Activated CD8-positive, alpha-beta T cell treated with anti-CD3 and anti-CD28 coated beads for 36 hours (primary cell): Measurements from ENCODE around the gene BCL2L11. TPM values are rescaled to one million over a fixed set of nuclear protein-coding genes. Genes with fewer than 3 reads are reported as not detected.

Experiments used
- ATAC-seq: fragments of 200-7000 bp; cut with Tn5 transposase; one replicate; pipeline ENCODE4 v1.10.0; 2021; ENCODE audit warnings: mild to moderate bottlenecking, moderate library complexity
- CTCF ChIA-PET: fragments of 350-600 bp; sonication (Branson Sonifier 250); formaldehyde crosslinking; loops from one replicate; lab custom pipeline; 2021; ENCODE audit warnings: antibody characterized with exemption; lab: Charles Lee
- POLR2A ChIA-PET: fragments of 350-600 bp; sonication (Branson Sonifier 250); formaldehyde crosslinking; loops from one replicate; lab custom pipeline; 2021; ENCODE audit warnings: antibody characterized with exemption; lab: Charles Lee
- DNase-seq: peaks from one replicate; pipeline ENCODE4 v3.0.0-alpha.2; 2020
- H3K27ac Mint-ChIP-seq: one replicate; pipeline ENCODE4 v1.8.0; 2021; ENCODE audit warnings: mild to moderate bottlenecking, mixed read lengths
- H3K27me3 Mint-ChIP-seq: one replicate; pipeline ENCODE4 v1.8.0; 2021; ENCODE audit warnings: mixed read lengths
- H3K36me3 Mint-ChIP-seq: one replicate; pipeline ENCODE4 v1.8.0; 2021; ENCODE audit warnings: low read depth, mixed read lengths
- H3K4me1 Mint-ChIP-seq: one replicate; pipeline ENCODE4 v1.8.0; 2021; ENCODE audit warnings: low read depth, mixed read lengths
- H3K4me3 Mint-ChIP-seq: one replicate; pipeline ENCODE4 v1.8.0; 2021; ENCODE audit warnings: mild to moderate bottlenecking, moderate library complexity, mixed read lengths
- H3K9me3 Mint-ChIP-seq: one replicate; pipeline ENCODE4 v1.8.0; 2021; ENCODE audit warnings: mixed read lengths
- CTCF ChIP-seq: fragments of 200-600 bp; IDR thresholded peaks from one replicate; pipeline ENCODE4 v1.8.0; 2022; ENCODE audit warnings: antibody characterized with exemption, mild to moderate bottlenecking
- intact Hi-C: fragments of 100-400 bp; cut with micrococcal nuclease; formaldehyde crosslinking; loops from one replicate; pipeline ENCODE4 v1.10.0; 2022
- total RNA-seq, 2 experiments: library from RNA; stranded (reverse); gene quantifications; one replicate each; pipeline ENCODE4 v1.2.3, GENCODE V29; 2021

BCL2L11 gene
- total RNA-seq, 2 experiments from 2014 or later = 19.8 to 22.6 TPM

- CTCF ChIA-PET = interaction anchor here (1.0 to 1.8 kb wide), 3 partner anchors 10 to 290 kb away, joined by 3 to 4 read pairs (median 4); no protein-coding TSS in a partner anchor
- peaks cover 20% of the 10 kb centered on the region for H3K4me1 Mint-ChIP-seq
- H3K27me3 Mint-ChIP-seq = peaks cover 17% of the 10 kb centered on the region
- no peaks in the 10 kb centered on the region for H3K9me3 Mint-ChIP-seq
- intact Hi-C loops = loop anchor here (2.0 kb wide), 1 partner anchor 49 kb away; no protein-coding TSS in a partner anchor
- no peak overlapping the region for H3K27ac Mint-ChIP-seq
- POLR2A ChIA-PET = interaction anchor here (1.0 kb wide), 1 partner anchor 15 kb away, joined by 3 read pairs; no protein-coding TSS in a partner anchor
- no peak overlapping the region for H3K4me3 Mint-ChIP-seq
- no peak for TF ChIP-seq CTCF
- no peak for ATAC-seq
- H3K36me3 Mint-ChIP-seq = no peaks in the 10 kb centered on the region
- peak; percentile 29 for DNase-seq
Measured at GRCh38 chr2:111101592-111101991, 19.1 kb upstream of the BCL2L11 start.

- no peak for ATAC-seq
- Mint-ChIP-seq H3K4me1 (peaks cover 20% of the 10 kb centered on the region), H3K36me3 (no peaks in the 10 kb centered on the region), H3K27me3 (peaks cover 18% of the 10 kb centered on the region), H3K4me3 (no peak overlapping the region), H3K9me3 (no peaks in the 10 kb centered on the region), H3K27ac (no peak overlapping the region)
- CTCF ChIA-PET = interaction anchor here (1.8 kb wide), 1 partner anchor 9 kb away, joined by 4 read pairs; no protein-coding TSS in a partner anchor
- no peak for TF ChIP-seq CTCF
- intact Hi-C loops = no loop called here
- POLR2A ChIA-PET = no interaction called here
- no peak for DNase-seq
Measured at GRCh38 chr2:111102216-111102615, 18.5 kb upstream of the BCL2L11 start.

- ChIA-PET CTCF (no interaction called here), POLR2A (no interaction called here)
- Mint-ChIP-seq H3K27me3 (peaks cover 27% of the 10 kb centered on the region), H3K27ac (no peak overlapping the region), H3K4me1 (peaks cover 15% of the 10 kb centered on the region), H3K4me3 (no peak overlapping the region), H3K9me3 (no peaks in the 10 kb centered on the region), H3K36me3 (no peaks in the 10 kb centered on the region)
- ATAC-seq (no peak), DNase-seq (no peak)
- intact Hi-C loops = no loop called here
- no peak for TF ChIP-seq CTCF
Measured at GRCh38 chr2:111105926-111106325, 14.8 kb upstream of the BCL2L11 start.

- H3K27me3 Mint-ChIP-seq = peaks cover 27% of the 10 kb centered on the region
- no peaks in the 10 kb centered on the region for H3K36me3 Mint-ChIP-seq
- no peak for TF ChIP-seq CTCF
- no peak overlapping the region for H3K4me3 Mint-ChIP-seq
- no peaks in the 10 kb centered on the region for H3K9me3 Mint-ChIP-seq
- H3K4me1 Mint-ChIP-seq = peaks cover 13% of the 10 kb centered on the region
- ATAC-seq (peak; percentile 71), DNase-seq (peak; percentile 34)
- POLR2A ChIA-PET = no interaction called here
- intact Hi-C loops = no loop called here
- H3K27ac Mint-ChIP-seq = no peak overlapping the region
- CTCF ChIA-PET = interaction anchor here (1.3 kb wide), 1 partner anchor 9 kb away, joined by 4 read pairs; no protein-coding TSS in a partner anchor
Measured at GRCh38 chr2:111106706-111107105, 14.0 kb upstream of the BCL2L11 start.

- Mint-ChIP-seq H3K27ac (no peak overlapping the region), H3K36me3 (no peaks in the 10 kb centered on the region), H3K4me1 (peaks cover 16% of the 10 kb centered on the region), H3K4me3 (no peak overlapping the region), H3K27me3 (peaks cover 35% of the 10 kb centered on the region), H3K9me3 (no peaks in the 10 kb centered on the region)
- CTCF ChIA-PET = no interaction called here
- intact Hi-C loops = no loop called here
- TF ChIP-seq CTCF = no peak
- no peak for DNase-seq
- POLR2A ChIA-PET = interaction anchor here (1.1 kb wide), 1 partner anchor 296 kb away, joined by 4 read pairs; no protein-coding TSS in a partner anchor
- ATAC-seq = no peak
Measured at GRCh38 chr2:111108745-111109271, 11.9 kb upstream of the BCL2L11 start.
